ENCODE results near the gene FUT9.
"Not testable (repeated sequence)": the region's sequence is repeated elsewhere in the genome, so short reads cannot be mapped to it uniquely, and the experiment has no call there.

Gene FUT9

GRCh38 chr6:96249755-96250154 lies 234.0 kb downstream of the FUT9 start:
- no peak for TF ChIP-seq Cebpa-rat (IDR thresholded peaks at IDR 0.05)
- Histone ChIP-seq H3K27ac (no peak overlapping the region), H3K4me3 (no peak overlapping the region), H3K36me3 (no peaks in the 10 kb centered on the region), H3K4me1 (peaks cover 9% of the 10 kb centered on the region; the same call in 1 of the 2 replicates), H3K9me3 (no peaks in the 10 kb centered on the region), H3K9ac (no peak overlapping the region), H3K4me2 (no peak overlapping the region), H4K20me1 (no peaks in the 10 kb centered on the region), H3K27me3 (no peaks in the 10 kb centered on the region)

GRCh38 chr6:96257751-96258150 lies 242.0 kb downstream of the FUT9 start:
- Histone ChIP-seq H3K4me3 (no peak overlapping the region), H3K36me3 (no peaks in the 10 kb centered on the region), H3K4me2 (no peak overlapping the region), H3K4me1 (no peaks in the 10 kb centered on the region), H3K27ac (no peak overlapping the region), H3K9ac (no peak overlapping the region), H4K20me1 (no peaks in the 10 kb centered on the region), H3K9me3 (no peaks in the 10 kb centered on the region; the same call in 1 of the 2 replicates), H3K27me3 (no peaks in the 10 kb centered on the region)
- no peak for TF ChIP-seq Cebpa-rat (IDR thresholded peaks at IDR 0.05)

- H3K4me2 ChIP-seq, H4K20me1 ChIP-seq, H3K9ac ChIP-seq, H3K27ac ChIP-seq, H3K9me3 ChIP-seq, H3K4me1 ChIP-seq, H3K36me3 ChIP-seq, H3K4me3 ChIP-seq, H3K27me3 ChIP-seq: not testable (repeated sequence)
Measured at GRCh38 chr6:96260787-96261430, 245.1 kb downstream of the FUT9 start.
